ENCODE data around the gene NEU3. TPM values are rescaled to one million over a fixed set of nuclear protein-coding genes. Genes with fewer than 3 reads are reported as not detected.
"Not testable (repeated sequence)": the region's sequence is repeated elsewhere in the genome, so short reads cannot be mapped to it uniquely, and the experiment has no call there.

Gene NEU3
- total RNA-seq, 8 experiments from 2014 or later, result 8.5 to 15.9 (median 10.7) TPM

DNA sequence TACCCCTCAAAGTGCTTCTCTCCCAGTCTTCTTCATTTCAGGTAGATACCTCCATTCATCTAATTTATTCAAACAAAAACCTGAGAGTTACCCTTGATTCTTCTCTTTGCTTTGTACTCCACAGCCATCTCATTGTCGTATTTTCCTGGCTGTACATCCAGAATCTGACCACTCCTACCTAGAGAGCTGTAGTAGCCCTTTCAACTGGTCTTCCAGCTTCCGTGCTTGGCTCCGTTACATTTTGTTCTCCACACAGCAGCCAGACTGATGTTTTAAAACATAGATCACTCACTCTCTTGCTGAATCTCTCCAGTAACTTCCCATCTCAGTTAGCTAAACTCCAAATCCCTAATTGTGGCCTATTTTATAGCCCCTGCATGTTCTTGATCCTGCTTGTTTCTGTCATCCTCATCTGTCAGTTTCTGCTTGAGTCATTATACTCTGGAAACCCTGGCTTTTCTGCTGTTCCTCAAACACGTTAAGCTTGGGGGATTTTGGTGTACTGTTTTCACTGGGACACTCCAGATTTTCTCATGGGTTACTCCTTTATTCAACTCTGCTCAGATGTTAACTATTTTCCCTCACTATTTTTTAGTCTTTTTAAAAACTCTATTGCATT, 32.2 kb upstream of the NEU3 start:
- no peak overlapping the region for H3K27ac ChIP-seq
- 69 to 97% (median 77%) methylated on average over 1 to 4 of the region's 4 CpGs for WGBS, 10 experiments
- H3K4me1 ChIP-seq (replicated peaks in 1 of 2), result no peaks in the 10 kb centered on the region
- in situ Hi-C loops (cut with MboI; ENCODE audit: low pct_unique_long_range_greater_than_20kb in 2 of 9, low sequenced_read_pairs in 9 of 9, unreplicated experiment in 9 of 9), result no loop called here
- ATAC-seq (replicated peaks in 6 of 8), result no peak
- H3K4me3 ChIP-seq, result no peak overlapping the region

DNA sequence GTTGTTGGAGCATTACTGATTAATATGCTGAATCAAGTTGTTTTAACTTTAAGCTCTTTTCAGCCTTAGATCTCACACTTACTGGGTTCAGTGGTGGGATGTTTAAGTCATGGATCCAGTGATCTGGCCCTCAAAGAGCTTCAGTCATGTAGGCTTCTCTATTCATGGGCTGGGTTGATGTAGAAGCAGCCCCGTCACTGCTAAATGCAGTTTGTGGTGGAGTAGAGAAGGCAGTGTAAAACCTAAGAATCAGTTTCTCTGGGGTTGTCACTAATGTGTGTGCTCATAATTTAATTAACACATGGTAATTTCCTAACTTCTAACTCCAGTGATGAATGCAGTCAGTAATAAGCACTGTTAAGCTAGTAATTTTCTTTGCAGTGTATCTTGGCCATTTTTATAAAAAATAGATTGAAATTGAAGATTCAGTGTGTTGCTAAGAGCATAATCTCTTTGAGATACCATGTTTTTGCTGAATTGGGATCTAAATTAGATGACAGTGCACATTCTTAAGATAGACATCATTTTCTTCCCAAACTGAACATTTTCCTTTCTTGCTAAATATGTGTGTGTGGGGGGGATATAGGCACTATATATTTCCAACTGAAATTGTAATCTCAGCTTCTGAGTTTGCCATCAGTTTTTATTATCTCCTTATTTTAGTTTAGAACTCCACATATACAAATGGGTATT, 30.6 kb upstream of the NEU3 start:
- ATAC-seq (replicated peaks in 6 of 8), result no peak
- Histone ChIP-seq H3K27ac (no peak overlapping the region), H3K4me1 (replicated peaks in 1 of 2) (no peaks in the 10 kb centered on the region), H3K4me3 (no peak overlapping the region)
- in situ Hi-C loops (cut with MboI; ENCODE audit: low pct_unique_long_range_greater_than_20kb in 2 of 9, low sequenced_read_pairs in 9 of 9, unreplicated experiment in 9 of 9), result no loop called here
- WGBS, 10 experiments, result 80 to 100% (median 88%) methylated on average over 1 of the region's 1 CpG; no CpG with 5 or more reads in 5 of the 10 experiments

DNA sequence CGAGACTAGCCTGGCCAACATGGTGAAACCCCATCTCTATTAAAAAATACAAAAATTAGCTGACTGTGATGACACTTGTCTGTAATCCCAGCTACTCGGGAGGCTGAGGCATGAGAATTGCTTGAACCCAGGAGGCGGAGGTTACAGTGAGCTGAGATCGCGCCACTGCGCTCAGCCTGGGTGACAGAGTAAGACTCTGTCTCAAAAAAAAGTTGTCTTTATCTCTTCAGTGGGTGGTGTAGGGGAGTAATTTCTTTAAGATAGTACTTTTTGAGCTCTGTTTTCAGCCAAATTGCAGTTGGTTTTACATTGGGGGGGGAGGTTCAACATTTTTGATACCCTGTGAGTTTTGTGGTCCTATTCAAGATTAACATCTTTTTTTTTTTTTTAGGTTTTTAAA, 28.6 kb upstream of the NEU3 start:
- H3K4me3 ChIP-seq; H3K27ac ChIP-seq; ATAC-seq (replicated peaks in 6 of 8); H3K4me1 ChIP-seq (replicated peaks in 1 of 2); in situ Hi-C loops (cut with MboI; ENCODE audit: low pct_unique_long_range_greater_than_20kb in 2 of 9, low sequenced_read_pairs in 9 of 9, unreplicated experiment in 9 of 9): not testable (repeated sequence)
- 80 to 100% (median 100%) methylated on average over 1 to 6 of the region's 6 CpGs; no CpG with 5 or more reads in 2 of the 10 experiments for WGBS, 10 experiments

DNA sequence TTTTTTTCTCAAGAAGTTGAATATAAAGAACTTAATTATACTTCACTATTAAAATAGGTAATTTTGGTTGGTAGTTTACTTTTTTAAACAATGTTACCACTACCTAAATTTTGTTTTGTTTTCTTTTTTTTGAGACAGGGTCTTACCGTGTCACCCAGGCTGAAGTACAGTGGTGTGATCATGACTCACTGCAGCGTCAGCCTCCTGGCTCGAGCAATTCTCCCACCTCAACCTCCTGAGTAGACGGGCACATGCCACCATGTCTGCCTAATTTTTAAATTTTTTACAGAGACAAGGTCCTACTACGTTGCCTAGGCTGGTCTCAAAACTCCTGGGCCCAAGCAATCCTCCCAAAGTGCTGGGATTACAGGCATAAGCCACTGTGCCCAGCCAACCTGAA, 22.1 kb upstream of the NEU3 start:
- H3K27ac ChIP-seq, result no peak overlapping the region
- ATAC-seq (replicated peaks in 6 of 8), result no peak
- 70 to 100% (median 88%) methylated on average over 2 to 5 of the region's 5 CpGs; no CpG with 5 or more reads in 3 of the 10 experiments for WGBS, 10 experiments
- in situ Hi-C loops (cut with MboI; ENCODE audit: low pct_unique_long_range_greater_than_20kb in 2 of 9, low sequenced_read_pairs in 9 of 9, unreplicated experiment in 9 of 9), result no loop called here
- no peaks in the 10 kb centered on the region for H3K4me1 ChIP-seq (replicated peaks in 1 of 2)
- no peak overlapping the region for H3K4me3 ChIP-seq

DNA sequence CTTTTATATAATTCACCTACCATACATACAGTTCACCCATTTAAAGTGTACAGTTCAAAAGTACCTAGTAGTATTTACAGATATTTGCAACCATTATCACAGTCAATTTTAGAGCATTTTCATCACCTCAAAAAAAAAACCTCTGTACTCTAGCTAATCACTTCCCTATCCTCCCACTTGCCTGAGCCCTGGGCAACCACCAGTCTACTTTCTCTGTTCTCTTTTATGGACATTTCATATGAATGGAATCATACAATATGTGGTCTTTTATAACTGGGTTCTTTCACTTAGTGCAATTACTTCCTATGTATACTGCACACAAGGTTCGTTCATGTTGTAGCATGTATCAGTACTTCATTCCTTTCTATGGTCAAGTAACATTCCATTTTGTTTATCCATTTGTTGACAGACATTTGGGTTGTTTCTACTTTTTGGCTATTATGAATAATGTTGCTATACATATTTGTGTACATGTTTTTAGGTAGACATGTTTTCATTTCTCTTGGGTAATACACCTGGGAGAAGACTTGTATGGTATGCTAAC, 17.8 kb upstream of the NEU3 start:
- Histone ChIP-seq H3K4me3 (no peak overlapping the region), H3K27ac (no peak overlapping the region), H3K4me1 (replicated peaks in 1 of 2) (no peaks in the 10 kb centered on the region)
- no peak for ATAC-seq (replicated peaks in 6 of 8)
- WGBS, 10 experiments, result 40 to 100% (median 100%) methylated on average over 1 of the region's 1 CpG; no CpG with 5 or more reads in 5 of the 10 experiments
- in situ Hi-C loops (cut with MboI; ENCODE audit: low pct_unique_long_range_greater_than_20kb in 2 of 9, low sequenced_read_pairs in 9 of 9, unreplicated experiment in 9 of 9), result no loop called here

GRCh38 chr11:74971424-74971823, 17.3 kb upstream of the NEU3 start:
- Histone ChIP-seq H3K27ac (no peak overlapping the region), H3K4me3 (no peak overlapping the region), H3K4me1 (replicated peaks in 1 of 2) (no peaks in the 10 kb centered on the region)
- in situ Hi-C loops (cut with MboI; ENCODE audit: low pct_unique_long_range_greater_than_20kb in 2 of 9, low sequenced_read_pairs in 9 of 9, unreplicated experiment in 9 of 9), result no loop called here
- WGBS, 10 experiments, result 65 to 100% (median 90%) methylated on average over 1 to 6 of the region's 6 CpGs; no CpG with 5 or more reads in 1 of the 10 experiments
- peak in 1 of 8 experiments; percentile 36 for ATAC-seq (replicated peaks in 6 of 8)

GRCh38 chr11:74978041-74978440, 10.7 kb upstream of the NEU3 start:
- no peak for ATAC-seq (replicated peaks in 6 of 8)
- WGBS, 10 experiments, result 85 to 100% (median 100%) methylated on average over 1 to 3 of the region's 4 CpGs; no CpG with 5 or more reads in 1 of the 10 experiments
- in situ Hi-C loops (cut with MboI; ENCODE audit: low pct_unique_long_range_greater_than_20kb in 2 of 9, low sequenced_read_pairs in 9 of 9, unreplicated experiment in 9 of 9), result loop anchor here in 1 of 9 experiments (25.0 kb wide), 1 partner anchor 109 kb away; the partner anchor contains the start of gene OR2AT4

GRCh38 chr11:74980634-74981033, 8.1 kb upstream of the NEU3 start:
- in situ Hi-C loops (cut with MboI; ENCODE audit: low pct_unique_long_range_greater_than_20kb in 2 of 9, low sequenced_read_pairs in 9 of 9, unreplicated experiment in 9 of 9), result loop anchor here in 1 of 9 experiments (25.0 kb wide), 1 partner anchor 107 kb away; the partner anchor contains the start of gene OR2AT4
- Histone ChIP-seq H3K4me1 (replicated peaks in 1 of 2) (no peaks in the 10 kb centered on the region), H3K27ac (no peak overlapping the region), H3K4me3 (no peak overlapping the region)
- no peak for ATAC-seq (replicated peaks in 6 of 8)
- WGBS, 10 experiments, result 83 to 100% (median 100%) methylated on average over 1 to 2 of the region's 2 CpGs; no CpG with 5 or more reads in 2 of the 10 experiments

More at GRCh38 chr11:74978041-74978440, 10.7 kb upstream of the NEU3 start:
- H3K4me1 ChIP-seq (replicated peaks in 1 of 2), result no peaks in the 10 kb centered on the region
- H3K27ac ChIP-seq, result no peak overlapping the region
- no peak overlapping the region for H3K4me3 ChIP-seq

DNA sequence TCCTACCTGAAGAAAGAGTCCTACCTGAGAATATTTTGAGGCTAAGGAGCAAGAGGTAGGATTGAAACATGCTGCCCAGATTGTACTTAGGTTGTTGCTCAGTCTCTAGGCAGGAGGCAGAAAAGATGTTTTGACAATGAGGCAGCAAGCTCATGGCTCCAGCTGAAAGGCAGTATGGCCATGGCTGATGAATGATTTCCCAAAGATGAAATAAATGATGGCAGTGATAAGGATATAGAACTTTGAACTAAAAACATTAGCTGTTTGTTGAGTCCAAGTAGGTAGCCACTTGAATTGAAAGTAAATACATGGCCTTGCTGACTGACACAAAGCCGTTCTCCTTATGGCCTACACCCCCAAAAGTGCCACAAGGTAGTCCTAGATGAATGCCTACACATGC, 6.8 kb upstream of the NEU3 start:
- Histone ChIP-seq H3K27ac (no peak overlapping the region), H3K4me1 (replicated peaks in 1 of 2) (no peaks in the 10 kb centered on the region), H3K4me3 (no peak overlapping the region)
- 100% methylated on average over 1 of the region's 1 CpG; no CpG with 5 or more reads in 7 of the 10 experiments for WGBS, 10 experiments
- no peak for ATAC-seq (replicated peaks in 6 of 8)
- in situ Hi-C loops (cut with MboI; ENCODE audit: low pct_unique_long_range_greater_than_20kb in 2 of 9, low sequenced_read_pairs in 9 of 9, unreplicated experiment in 9 of 9), result loop anchor here in 1 of 9 experiments (25.0 kb wide), 1 partner anchor 105 kb away; the partner anchor contains the start of gene OR2AT4

- 33 to 100% (median 84%) methylated on average over 1 to 3 of the region's 3 CpGs; no CpG with 5 or more reads in 2 of the 10 experiments for WGBS, 10 experiments
- H3K27ac ChIP-seq, result no peak overlapping the region
- in situ Hi-C loops (cut with MboI; ENCODE audit: low pct_unique_long_range_greater_than_20kb in 2 of 9, low sequenced_read_pairs in 9 of 9, unreplicated experiment in 9 of 9), result loop anchor here in 1 of 9 experiments (25.0 kb wide), 1 partner anchor 103 kb away; the partner anchor contains the start of gene OR2AT4
- H3K4me3 ChIP-seq, result no peak overlapping the region
- no peaks in the 10 kb centered on the region for H3K4me1 ChIP-seq (replicated peaks in 1 of 2)
- no peak for ATAC-seq (replicated peaks in 6 of 8)
Measured at GRCh38 chr11:74984070-74984469, 4.7 kb upstream of the NEU3 start.

DNA sequence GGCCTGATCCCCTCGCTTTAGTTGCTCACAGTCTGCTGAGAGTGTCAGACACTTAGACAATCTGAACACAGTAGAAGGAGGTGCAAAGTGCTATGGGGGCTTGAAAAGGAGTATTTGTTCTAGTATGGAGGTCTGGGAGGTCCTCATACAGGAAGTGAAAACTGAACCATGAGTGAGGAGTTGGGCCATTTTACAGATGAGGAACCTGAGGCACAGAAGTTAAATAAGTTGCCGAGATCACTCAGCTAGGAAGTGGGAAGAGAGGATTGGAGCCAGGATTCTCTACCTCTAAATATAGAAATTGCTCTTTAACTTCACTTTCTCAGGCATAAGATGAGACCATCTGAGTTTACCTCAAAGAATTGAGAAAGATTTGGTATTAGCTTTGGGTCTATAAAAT, 4.0 kb upstream of the NEU3 start:
- H3K4me1 ChIP-seq (replicated peaks in 1 of 2), result peaks cover 0 to 4% of the 10 kb centered on the region in 2 donors
- no peak overlapping the region for H3K27ac ChIP-seq
- 80 to 100% (median 95%) methylated on average over 1 to 2 of the region's 2 CpGs; no CpG with 5 or more reads in 4 of the 10 experiments for WGBS, 10 experiments
- in situ Hi-C loops (cut with MboI; ENCODE audit: low pct_unique_long_range_greater_than_20kb in 2 of 9, low sequenced_read_pairs in 9 of 9, unreplicated experiment in 9 of 9), result loop anchor here in 1 of 9 experiments (25.0 kb wide), 1 partner anchor 103 kb away; the partner anchor contains the start of gene OR2AT4
- no peak for ATAC-seq (replicated peaks in 6 of 8)
- no peak overlapping the region for H3K4me3 ChIP-seq

- peak overlapping the region; percentile 50 to 81 (median 67) for H3K4me3 ChIP-seq
- H3K27ac ChIP-seq, result peak overlapping the region; percentile 32 to 76
- 0 to 20% (median 15%) methylated on average over 1 to 6 of the region's 8 CpGs; no CpG with 5 or more reads in 4 of the 10 experiments for WGBS, 10 experiments
- peaks cover 0 to 5% of the 10 kb centered on the region in 2 donors for H3K4me1 ChIP-seq (replicated peaks in 1 of 2)
- in situ Hi-C loops (cut with MboI; ENCODE audit: low pct_unique_long_range_greater_than_20kb in 2 of 9, low sequenced_read_pairs in 9 of 9, unreplicated experiment in 9 of 9), result loop anchor here in 1 of 9 experiments (25.0 kb wide), 1 partner anchor 98 kb away; the partner anchor contains the start of gene OR2AT4
- peak in 1 of 8 experiments; percentile 2 for ATAC-seq (replicated peaks in 6 of 8)
Measured at GRCh38 chr11:74989260-74989638, 516 bp downstream of the NEU3 start.

DNA sequence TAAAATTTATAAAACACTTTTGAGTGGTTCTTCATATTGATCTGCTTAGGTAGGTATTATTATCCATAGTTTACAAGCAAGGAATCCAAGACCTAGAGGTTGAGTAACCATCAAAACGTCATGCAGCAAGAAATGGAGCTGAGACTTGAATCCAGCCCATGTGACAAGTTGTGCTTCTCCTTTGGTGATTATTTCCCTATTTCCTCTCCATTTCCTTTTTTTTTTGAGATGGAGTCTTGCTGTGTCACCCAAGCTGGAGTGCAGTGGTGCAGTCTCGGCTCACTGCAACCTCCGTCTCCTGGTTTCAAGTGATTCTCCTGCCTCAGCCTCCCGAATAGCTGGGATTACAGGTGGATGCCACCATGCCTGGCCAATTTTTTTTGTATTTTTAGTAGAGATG, 1.4 kb downstream of the NEU3 start:
- WGBS, 10 experiments, result 40 to 100% (median 91%) methylated on average over 1 to 4 of the region's 4 CpGs; no CpG with 5 or more reads in 4 of the 10 experiments
- H3K4me3 ChIP-seq; H3K4me1 ChIP-seq (replicated peaks in 1 of 2); ATAC-seq (replicated peaks in 6 of 8); H3K27ac ChIP-seq: not testable (repeated sequence)
- in situ Hi-C loops (cut with MboI; ENCODE audit: low pct_unique_long_range_greater_than_20kb in 2 of 9, low sequenced_read_pairs in 9 of 9, unreplicated experiment in 9 of 9), result loop anchor here in 1 of 9 experiments (25.0 kb wide), 1 partner anchor 97 kb away; the partner anchor contains the start of gene OR2AT4
